ENCODE measurements around the gene SEC63. TPM values are rescaled to one million over a fixed set of nuclear protein-coding genes. Genes with fewer than 3 reads are reported as not detected.

SEC63 gene
- total and polyA plus RNA-seq, 8 donors: 10.3 to 162 (median 29.7) TPM

DNA sequence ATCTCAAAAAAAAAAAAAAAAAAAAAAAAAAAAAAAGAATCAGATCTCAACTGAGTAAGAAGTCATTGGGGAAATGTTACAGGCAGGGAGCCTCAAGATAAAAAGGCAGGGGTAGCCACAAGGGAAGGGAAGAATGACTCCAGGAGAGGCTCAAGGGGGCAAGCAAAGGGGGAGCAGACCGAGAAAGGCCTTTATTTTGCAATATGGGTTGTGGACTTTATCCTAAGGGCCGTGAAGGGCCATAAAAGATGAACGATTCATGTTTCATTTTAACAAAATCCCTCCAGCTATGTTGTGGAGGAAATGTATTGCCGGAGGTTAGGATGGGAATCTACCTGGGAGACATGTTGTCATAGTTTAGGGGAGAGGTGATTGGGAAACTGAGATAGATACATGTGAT, 25.8 kb upstream of the SEC63 start:
- intact Hi-C loops (cut with DNase I; ENCODE audit: low total_unique reads): no loop called here
- Histone ChIP-seq H3K36me3 (no peaks in the 10 kb centered on the region), H3K9me3 (no peaks in the 10 kb centered on the region), H3K4me1 (no peaks in the 10 kb centered on the region), H3K27me3 (peaks cover 0 to 9% (median 0%) of the 10 kb centered on the region in 3 donors), H3K27ac (no peak overlapping the region), H3K4me3 (no peak overlapping the region)
- WGBS, 5 donors: 78 to 91% (median 88%) methylated on average over 4 of the region's 4 CpGs
- TF ChIP-seq EP300 (IDR thresholded peaks at IDR 0.05) (no peak), POLR2A (IDR thresholded peaks at IDR 0.05) (no peak), POLR2AphosphoS5 (IDR thresholded peaks at IDR 0.05) (no peak)
- TF ChIP-seq, protein P1, sequence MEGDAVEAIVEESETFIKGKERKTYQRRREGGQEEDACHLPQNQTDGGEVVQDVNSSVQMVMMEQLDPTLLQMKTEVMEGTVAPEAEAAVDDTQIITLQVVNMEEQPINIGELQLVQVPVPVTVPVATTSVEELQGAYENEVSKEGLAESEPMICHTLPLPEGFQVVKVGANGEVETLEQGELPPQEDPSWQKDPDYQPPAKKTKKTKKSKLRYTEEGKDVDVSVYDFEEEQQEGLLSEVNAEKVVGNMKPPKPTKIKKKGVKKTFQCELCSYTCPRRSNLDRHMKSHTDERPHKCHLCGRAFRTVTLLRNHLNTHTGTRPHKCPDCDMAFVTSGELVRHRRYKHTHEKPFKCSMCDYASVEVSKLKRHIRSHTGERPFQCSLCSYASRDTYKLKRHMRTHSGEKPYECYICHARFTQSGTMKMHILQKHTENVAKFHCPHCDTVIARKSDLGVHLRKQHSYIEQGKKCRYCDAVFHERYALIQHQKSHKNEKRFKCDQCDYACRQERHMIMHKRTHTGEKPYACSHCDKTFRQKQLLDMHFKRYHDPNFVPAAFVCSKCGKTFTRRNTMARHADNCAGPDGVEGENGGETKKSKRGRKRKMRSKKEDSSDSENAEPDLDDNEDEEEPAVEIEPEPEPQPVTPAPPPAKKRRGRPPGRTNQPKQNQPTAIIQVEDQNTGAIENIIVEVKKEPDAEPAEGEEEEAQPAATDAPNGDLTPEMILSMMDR (IDR thresholded peaks at IDR 0.05): no peak
- DNase-seq: no peak

DNA sequence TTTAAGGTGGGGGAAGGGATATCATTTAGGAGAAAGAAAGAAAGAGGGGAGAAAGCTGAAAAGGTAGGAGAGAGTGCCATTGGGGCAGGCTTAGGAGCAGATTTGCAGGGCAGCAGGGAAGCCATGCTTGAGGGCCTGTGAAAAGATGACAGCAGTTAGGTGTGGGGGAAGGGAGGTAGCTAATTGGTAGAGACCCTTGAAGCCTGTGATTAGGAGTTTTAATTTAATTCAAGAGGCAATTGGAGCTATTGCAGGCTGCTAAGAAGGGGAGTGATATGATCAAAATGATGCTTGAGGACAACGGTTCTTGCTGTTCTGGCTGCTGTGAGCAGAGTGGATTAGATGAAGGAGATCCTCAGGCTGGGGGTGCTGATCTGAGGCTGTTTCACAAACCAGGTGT, 24.5 kb upstream of the SEC63 start:
- Histone ChIP-seq H3K4me3 (no peak overlapping the region), H3K27ac (no peak overlapping the region), H3K9me3 (no peaks in the 10 kb centered on the region), H3K36me3 (no peaks in the 10 kb centered on the region), H3K4me1 (no peaks in the 10 kb centered on the region), H3K27me3 (peaks cover 0 to 9% (median 0%) of the 10 kb centered on the region in 3 donors)
- TF ChIP-seq EP300 (IDR thresholded peaks at IDR 0.05) (no peak), POLR2A (IDR thresholded peaks at IDR 0.05) (no peak), POLR2AphosphoS5 (IDR thresholded peaks at IDR 0.05) (no peak)
- TF ChIP-seq, protein P1 (IDR thresholded peaks at IDR 0.05): no peak
- 73 to 88% (median 80%) methylated on average over 1 of the region's 1 CpG for WGBS, 5 donors
- DNase-seq: no peak
- intact Hi-C loops (cut with DNase I; ENCODE audit: low total_unique reads): no loop called here

- no peaks in the 10 kb centered on the region for H3K9me3 ChIP-seq
- WGBS, 5 donors: 66 to 86% (median 84%) methylated on average over 6 of the region's 6 CpGs
- no peaks in the 10 kb centered on the region for H3K36me3 ChIP-seq
- no peak overlapping the region for H3K27ac ChIP-seq
- H3K4me3 ChIP-seq: no peak overlapping the region
- no peak for DNase-seq
- intact Hi-C loops (cut with DNase I; ENCODE audit: low total_unique reads): no loop called here
- H3K4me1 ChIP-seq: no peaks in the 10 kb centered on the region
- TF ChIP-seq EP300 (IDR thresholded peaks at IDR 0.05) (no peak), POLR2AphosphoS5 (IDR thresholded peaks at IDR 0.05) (no peak), POLR2A (IDR thresholded peaks at IDR 0.05) (no peak)
- TF ChIP-seq, protein P1 (IDR thresholded peaks at IDR 0.05): no peak
- peaks cover 0 to 9% (median 0%) of the 10 kb centered on the region in 3 donors for H3K27me3 ChIP-seq
These were observed 23.7 kb upstream of the SEC63 start for GRCh38 chr6:107981695-107982094.

DNA sequence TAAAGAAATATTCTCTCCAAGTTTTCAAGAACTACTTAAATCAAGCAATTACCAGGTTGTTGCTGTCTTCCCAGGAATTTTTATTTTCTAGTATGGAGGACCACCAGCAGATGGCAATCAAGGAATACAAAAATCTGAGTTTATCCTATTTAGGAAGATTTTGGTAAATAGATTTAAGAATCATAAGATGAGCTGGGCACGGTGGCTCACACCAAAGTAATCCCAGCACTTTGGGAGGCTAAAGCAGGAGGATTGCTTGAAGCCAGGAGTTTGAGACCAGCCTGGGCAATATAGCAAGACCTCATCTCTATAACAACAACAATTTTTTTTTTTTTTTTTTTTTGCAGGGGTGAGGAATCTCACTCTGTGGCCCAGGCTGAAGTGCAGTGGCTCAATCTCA, 19.3 kb upstream of the SEC63 start:
- H3K9me3 ChIP-seq: no peaks in the 10 kb centered on the region
- TF ChIP-seq, protein P1 (IDR thresholded peaks at IDR 0.05): peak in 1 of 7 experiments; percentile 5
- TF ChIP-seq POLR2AphosphoS5 (IDR thresholded peaks at IDR 0.05): no peak
- H3K27me3 ChIP-seq: peaks cover 0 to 4% (median 0%) of the 10 kb centered on the region in 3 donors
- peak in 1 of 2 donors; percentile 53 for DNase-seq
- intact Hi-C loops (cut with DNase I; ENCODE audit: low total_unique reads): no loop called here
- no peak overlapping the region for H3K27ac ChIP-seq
- H3K36me3 ChIP-seq: no peaks in the 10 kb centered on the region
- peaks cover 0 to 5% (median 0%) of the 10 kb centered on the region in 4 donors for H3K4me1 ChIP-seq
- WGBS, 5 donors: 24 to 35% (median 32%) methylated on average over 1 of the region's 1 CpG
- H3K4me3 ChIP-seq: no peak overlapping the region

Data from stomach (tissue), 9 donors.